K562 (cell line): Measurements from ENCODE around the gene WSCD1. TPM values are rescaled to one million over a fixed set of nuclear protein-coding genes. Genes with fewer than 3 reads are reported as not detected.

Source experiments
- ATAC-seq: fragments of 200-7000 bp; cut with Tn5 transposase; 3 replicates; pipeline ENCODE4 v1.9.1; 2020; ENCODE audit warnings: moderate library complexity
- BruUV-seq: library from RNA; stranded (reverse); fragments of 400-500 nt; replicated peaks from 2 replicates; lab custom pipeline; 2021; lab: Mats Ljungman, UMichigan
- CTCF ChIA-PET: fragments of 300-600 bp; formaldehyde crosslinking; extraction: SDS; loops from one replicate; lab custom pipeline; 2021; ENCODE audit warnings: low intra/inter-chr PET ratio; lab: Yijun Ruan, JAX
- POLR2A ChIA-PET: fragments of 300-600, 350-650 bp; sonication (Branson Sonifier 250); formaldehyde crosslinking; extraction: SDS; loops from one replicate; lab custom pipeline; 2021; ENCODE audit warnings: antibody characterized with exemption, inconsistent platforms; lab: Yijun Ruan, JAX
- DNase-seq, 4 experiments: peaks; one replicate each; pipeline versions ENCODE4 v3.0.0 to v3.0.0-alpha.2; 2011 to 2018; ENCODE audit warnings: low spot score in 3 of 4, mixed read lengths in 3 of 4; ENCODE audit errors: extremely low read depth in 1 of 4
- FAIRE-seq: peaks from 2 replicates; lab custom pipeline; 2011; peaks lifted over from hg19 to GRCh38; lab: Jason Lieb, UNC
- H2AFZ ChIP-seq: 2 replicates; pipeline ENCODE4 v1.6.0; 2011; ENCODE audit warnings: low read depth, low read length, control low read depth, inconsistent platforms
- H3K27ac ChIP-seq: fragments of 200-600 bp; 3 replicates; pipeline ENCODE4 v1.8.0; 2011; ENCODE audit warnings: low read depth, mild to moderate bottlenecking, control low read depth, inconsistent platforms, low read length, moderate library complexity, mixed read lengths; ENCODE audit errors: extremely low read depth
- H3K27me3 ChIP-seq, 2 experiments: fragments of 300-600 bp in 1 of 2; 2 replicates in 1 of 2; 3 replicates in 1 of 2; pipeline versions ENCODE4 v1.6.0 to v1.8.0; 2011; ENCODE audit warnings: inconsistent platforms in 2 of 2, low read length in 2 of 2, mild to moderate bottlenecking in 1 of 2, mixed read lengths in 1 of 2, moderate library complexity in 1 of 2; ENCODE audit not compliant: control insufficient read depth in 2 of 2, insufficient read depth in 2 of 2
- H3K36me3 ChIP-seq: fragments of 300-600 bp; 3 replicates; pipeline ENCODE4 v1.8.0; 2011; ENCODE audit warnings: mild to moderate bottlenecking, low read length, inconsistent platforms; ENCODE audit not compliant: control insufficient read depth, insufficient read depth
- H3K4me1 ChIP-seq, 2 experiments: fragments of 200-600 bp in 1 of 2; replicated peaks in 1 of 2; 2 replicates in 1 of 2; 3 replicates in 1 of 2; pipeline versions ENCODE4 v1.5.1 to v1.8.0; 2011; ENCODE audit warnings: inconsistent platforms in 2 of 2, low read length in 2 of 2, mild to moderate bottlenecking in 1 of 2, mixed read lengths in 1 of 2, moderate library complexity in 1 of 2; ENCODE audit not compliant: control insufficient read depth in 2 of 2, insufficient read depth in 2 of 2
- H3K4me2 ChIP-seq: 2 replicates; pipeline ENCODE4 v1.6.1; 2011; ENCODE audit warnings: low read length, control low read depth, inconsistent platforms, mixed read lengths; ENCODE audit not compliant: insufficient read depth
- H3K4me3 ChIP-seq: fragments of 200-600 bp; sonication (generic), shearing (Covaris generic); 2 replicates; pipeline ENCODE4 v1.5.1; 2016; ENCODE audit warnings: control low read depth, inconsistent platforms
- H3K79me2 ChIP-seq: fragments of 200-600 bp; 3 replicates; pipeline ENCODE4 v1.8.0; 2011; ENCODE audit warnings: low read length, inconsistent platforms; ENCODE audit not compliant: control insufficient read depth, insufficient read depth
- H3K9ac ChIP-seq, 2 experiments: 2 replicates each; pipeline versions ENCODE4 v1.6.0 to v1.6.1; 2011; ENCODE audit warnings: low read depth in 2 of 2, low read length in 2 of 2, control low read depth in 1 of 2, inconsistent platforms in 1 of 2, mild to moderate bottlenecking in 1 of 2, mixed read lengths in 1 of 2; ENCODE audit not compliant: insufficient read depth in 1 of 2
- H3K9me1 ChIP-seq: one replicate; pipeline ENCODE4 v1.6.0; 2011; ENCODE audit warnings: inconsistent platforms, mild to moderate bottlenecking, low read length, moderate library complexity; ENCODE audit not compliant: control insufficient read depth, insufficient read depth
- H3K9me3 ChIP-seq: replicated peaks from 2 replicates; pipeline ENCODE4 v1.5.1; 2011; ENCODE audit warnings: low read depth, low read length, inconsistent platforms; ENCODE audit not compliant: control insufficient read depth, insufficient read depth
- H4K20me1 ChIP-seq: replicated peaks from 2 replicates; pipeline ENCODE4 v1.6.1; 2011; ENCODE audit warnings: low read length, inconsistent platforms, mixed read lengths; ENCODE audit not compliant: control insufficient read depth, insufficient read depth
- ASH1L ChIP-seq: fragments of 450-650 bp; IDR thresholded peaks from 2 replicates; pipeline ENCODE4 v1.6.1; 2018; ENCODE audit warnings: borderline replicate concordance, mild to moderate bottlenecking, low read depth; ENCODE audit not compliant: partially characterized antibody
- HCFC1 ChIP-seq: IDR thresholded peaks from 2 replicates; pipeline ENCODE4 v1.6.1; 2012; ENCODE audit warnings: low read depth, low read length, improper control_type of control experiment
- IRF2 ChIP-seq: sonication (generic); formaldehyde crosslinking; IDR thresholded peaks from 2 replicates; pipeline ENCODE4 v1.8.1; 2022; ENCODE audit warnings: mild to moderate bottlenecking, missing genetic modification reagents
- NFE2L1 ChIP-seq: fragments of 450-650 bp; IDR thresholded peaks from 2 replicates; pipeline ENCODE4 v1.6.1; 2016; ENCODE audit warnings: missing genetic modification characterization, low read depth, mild to moderate bottlenecking, missing compliant biosample characterization, moderate library complexity, borderline replicate concordance
- PTRF ChIP-seq: fragments of 450-650 bp; IDR thresholded peaks from 2 replicates; pipeline ENCODE4 v1.6.1; 2016; ENCODE audit warnings: mild to moderate bottlenecking, missing genetic modification characterization, missing compliant biosample characterization
- RFX5 ChIP-seq: IDR thresholded peaks from 2 replicates; pipeline ENCODE4 v1.6.1; 2011; ENCODE audit warnings: low read depth, mild to moderate bottlenecking, improper control_type of control experiment, low read length
- RNF2 ChIP-seq: sonication (generic); IDR thresholded peaks from 2 replicates; pipeline ENCODE4 v1.6.1; 2016
- ZNF174 ChIP-seq: fragments of 250-450 bp; sonication (Bioruptor Pico); IDR thresholded peaks from 2 replicates; pipeline ENCODE4 v1.4.0; 2020; ENCODE audit warnings: mild to moderate bottlenecking
- ZNF3 ChIP-seq: fragments of 250-450 bp; sonication (Bioruptor Pico); IDR thresholded peaks from 2 replicates; pipeline ENCODE4 v1.5.0; 2021; ENCODE audit warnings: mild to moderate bottlenecking, moderate library complexity
- WGBS: fragments of 100-300 bp; shearing (Covaris generic); methylation state at CpG from one replicate; pipeline ENCODE4 v1.1.6; 2016; ENCODE audit warnings: low coverage, mixed read lengths; ENCODE audit not compliant: insufficient coverage; ENCODE audit errors: missing lambda C conversion rate; 5-methylcytosine and 5-hydroxymethylcytosine counted together
- in situ Hi-C: fragments of 300-500 bp; cut with MboI; formaldehyde crosslinking; loops from 4 replicates; pipeline ENCODE4 v1.15.0; 2018; ENCODE audit warnings: inconsistent platforms, mixed read lengths
- intact Hi-C: fragments of 100-400 bp; cut with micrococcal nuclease; formaldehyde crosslinking; loops from 2 replicates; pipeline ENCODE4 v1.14.2; 2022
- polyA plus RNA-seq, 8 experiments: library from polyadenylated mRNA; depleted of rRNA in 4 of 8; stranded (reverse) in 5 of 8; unstranded in 3 of 8; fragments of >200 nt; fragmentation: Nextera tagmentation in 2 of 8; fragmentation: Illumina TruSeq in 1 of 8; extraction: Ambion mirVana in 2 of 8; extraction: Trizol in 1 of 8; gene quantifications; 2 replicates each; pipeline versions ENCODE4 v1.2.1 to v1.2.3, GENCODE V29; 2011 to 2014; ENCODE audit warnings: inconsistent platforms in 1 of 8, missing spikeins in 1 of 8
- total RNA-seq, 7 experiments: library from RNA; depleted of rRNA in 6 of 7; stranded (reverse); fragments of >200 nt in 6 of 7; fragmentation: Illumina TruSeq in 2 of 7; extraction: Trizol in 2 of 7; gene quantifications; 2 replicates each; pipeline versions ENCODE4 v1.2.1 to v1.2.3, GENCODE V29; 2011 to 2021; ENCODE audit warnings: low replicate concordance in 1 of 7

Gene WSCD1
- total and polyA plus RNA-seq, 9 of the 15 experiments (the other 6 are each of a cell fraction or from before 2014, with no cell fraction given), result not detected

DNA sequence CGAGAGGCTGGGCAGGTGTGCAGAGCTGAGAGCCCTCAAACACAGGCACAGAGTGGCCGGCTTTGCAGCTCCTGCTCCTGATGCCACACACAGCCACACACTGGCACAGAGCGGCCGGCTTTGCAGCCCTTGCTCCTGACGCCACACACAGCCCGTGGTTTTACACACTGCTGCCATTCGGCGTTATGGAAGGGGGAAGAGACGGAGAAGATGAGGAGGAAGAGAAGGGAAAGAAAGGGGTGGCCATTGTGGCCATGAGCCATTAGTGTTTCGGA, 26.8 kb downstream of the WSCD1 start:
- Histone ChIP-seq H3K9ac (no peak overlapping the region), H3K27me3 (peaks cover 0 to 49% of the 10 kb centered on the region in 2 experiments; a peak in 2 of 5 replicates), H3K4me2 (no peak overlapping the region), H4K20me1 (no peaks in the 10 kb centered on the region; the same call in 1 of the 2 replicates), H2AFZ (no peak overlapping the region), H3K79me2 (no peaks in the 10 kb centered on the region), H3K36me3 (no peaks in the 10 kb centered on the region), H3K4me3 (no peak overlapping the region), H3K27ac (no peak overlapping the region), H3K4me1 (no peaks in the 10 kb centered on the region; a peak in 1 of 5 replicates), H3K9me1 (no peaks in the 10 kb centered on the region), H3K9me3 (no peaks in the 10 kb centered on the region)
- TF ChIP-seq IRF2 (CRISPR knock-in tag) (no peak), ASH1L (no peak), ZNF174 (CRISPR knock-in tag) (no peak), RFX5 (no peak), NFE2L1 (tag) (no peak), PTRF (no peak), RNF2 (no peak), ZNF3 (CRISPR knock-in tag) (no peak), HCFC1 (no peak)
- no peak for ATAC-seq
- BruUV-seq, result no TSS peak
- intact Hi-C loops (no loop called here), in situ Hi-C loops (no loop called here)
- CTCF ChIA-PET, result no interaction called here
- DNase-seq, result no peak
- no peak for FAIRE-seq
- WGBS, result 0% methylated on average over 4 of the region's 10 CpGs
- POLR2A ChIA-PET, result no interaction called here
